TTC549 (cell line): ENCODE results near the gene CAST.
"Not testable (repeated sequence)": the region's sequence is repeated elsewhere in the genome, so short reads cannot be mapped to it uniquely, and the experiment has no call there.

Experiments
- FAIRE-seq: peaks from 2 replicates; lab custom pipeline; 2012; peaks lifted over from hg19 to GRCh38; lab: Jason Lieb, UNC

CAST gene

GRCh38 chr5:96714951-96715451, 52.8 kb downstream of the CAST start:
- no peak for FAIRE-seq

- FAIRE-seq = no peak
Measured at GRCh38 chr5:96716007-96716406, 53.8 kb downstream of the CAST start.

GRCh38 chr5:96716716-96717115, 54.5 kb downstream of the CAST start:
- FAIRE-seq = no peak

GRCh38 chr5:96717874-96718273, 55.7 kb downstream of the CAST start:
- FAIRE-seq = no peak

- FAIRE-seq = no peak
Measured at GRCh38 chr5:96718635-96719077, 56.5 kb downstream of the CAST start.

GRCh38 chr5:96720408-96720807, 58.2 kb downstream of the CAST start:
- FAIRE-seq = no peak

GRCh38 chr5:96721351-96721977, 59.3 kb downstream of the CAST start:
- no peak for FAIRE-seq

GRCh38 chr5:96725257-96725656, 63.1 kb downstream of the CAST start:
- FAIRE-seq = no peak

- FAIRE-seq = no peak
Measured at GRCh38 chr5:96726802-96727201, 64.6 kb downstream of the CAST start.

- no peak for FAIRE-seq
Measured at GRCh38 chr5:96729156-96729555, 67.0 kb downstream of the CAST start.

GRCh38 chr5:96730586-96730985, 68.4 kb downstream of the CAST start:
- no peak for FAIRE-seq

GRCh38 chr5:96733771-96734500, 71.8 kb downstream of the CAST start:
- no peak for FAIRE-seq

- FAIRE-seq = no peak
Measured at GRCh38 chr5:96734871-96735325, 72.7 kb downstream of the CAST start.

GRCh38 chr5:96736937-96737336, 74.8 kb downstream of the CAST start:
- FAIRE-seq = no peak

- FAIRE-seq = no peak
Measured at GRCh38 chr5:96741106-96741505, 78.9 kb downstream of the CAST start.

GRCh38 chr5:96741891-96742309, 79.7 kb downstream of the CAST start:
- FAIRE-seq = no peak

- FAIRE-seq = no peak
Measured at GRCh38 chr5:96742538-96742937, 80.4 kb downstream of the CAST start.

- no peak for FAIRE-seq
Measured at GRCh38 chr5:96743065-96743768, 81.0 kb downstream of the CAST start.

GRCh38 chr5:96743805-96744204, 81.6 kb downstream of the CAST start:
- no peak for FAIRE-seq

- not testable (repeated sequence) for FAIRE-seq
Measured at GRCh38 chr5:96744218-96744617, 82.0 kb downstream of the CAST start.

GRCh38 chr5:96745025-96745424, 82.8 kb downstream of the CAST start:
- FAIRE-seq = no peak

- FAIRE-seq = no peak
Measured at GRCh38 chr5:96745844-96746531, 83.8 kb downstream of the CAST start.
